GM12872 (cell line): ENCODE measurements around the gene TMEM225B.

Source experiments
- TF ChIP-seq, protein P1 (sequence below): IDR thresholded peaks from 3 replicates; pipeline ENCODE4 v1.5.1; 2011; ENCODE audit warnings: low read depth, mild to moderate bottlenecking, low read length, moderate library complexity; ENCODE audit not compliant: insufficient read depth

TMEM225B gene

DNA sequence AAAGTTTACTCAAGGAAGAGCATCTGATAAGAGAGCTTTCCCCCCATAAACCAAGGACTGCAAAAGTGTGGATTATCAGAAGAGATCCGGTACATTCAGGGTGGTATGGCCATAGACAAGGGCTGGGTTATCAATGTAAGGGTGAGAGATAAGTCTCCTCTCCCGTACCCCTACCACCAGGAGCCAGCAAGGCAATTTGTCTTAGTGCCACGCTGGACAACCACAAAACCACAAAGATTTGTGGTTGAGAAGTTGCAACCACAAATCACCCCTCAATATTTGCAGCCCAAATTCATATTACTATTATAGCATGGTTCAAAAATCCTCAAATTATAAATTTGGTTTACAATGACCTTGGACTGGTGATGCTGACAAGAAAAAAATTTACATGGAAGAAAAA is 16.4 kb downstream of the TMEM225B start:
- TF ChIP-seq, protein P1, sequence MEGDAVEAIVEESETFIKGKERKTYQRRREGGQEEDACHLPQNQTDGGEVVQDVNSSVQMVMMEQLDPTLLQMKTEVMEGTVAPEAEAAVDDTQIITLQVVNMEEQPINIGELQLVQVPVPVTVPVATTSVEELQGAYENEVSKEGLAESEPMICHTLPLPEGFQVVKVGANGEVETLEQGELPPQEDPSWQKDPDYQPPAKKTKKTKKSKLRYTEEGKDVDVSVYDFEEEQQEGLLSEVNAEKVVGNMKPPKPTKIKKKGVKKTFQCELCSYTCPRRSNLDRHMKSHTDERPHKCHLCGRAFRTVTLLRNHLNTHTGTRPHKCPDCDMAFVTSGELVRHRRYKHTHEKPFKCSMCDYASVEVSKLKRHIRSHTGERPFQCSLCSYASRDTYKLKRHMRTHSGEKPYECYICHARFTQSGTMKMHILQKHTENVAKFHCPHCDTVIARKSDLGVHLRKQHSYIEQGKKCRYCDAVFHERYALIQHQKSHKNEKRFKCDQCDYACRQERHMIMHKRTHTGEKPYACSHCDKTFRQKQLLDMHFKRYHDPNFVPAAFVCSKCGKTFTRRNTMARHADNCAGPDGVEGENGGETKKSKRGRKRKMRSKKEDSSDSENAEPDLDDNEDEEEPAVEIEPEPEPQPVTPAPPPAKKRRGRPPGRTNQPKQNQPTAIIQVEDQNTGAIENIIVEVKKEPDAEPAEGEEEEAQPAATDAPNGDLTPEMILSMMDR, result no peak

DNA sequence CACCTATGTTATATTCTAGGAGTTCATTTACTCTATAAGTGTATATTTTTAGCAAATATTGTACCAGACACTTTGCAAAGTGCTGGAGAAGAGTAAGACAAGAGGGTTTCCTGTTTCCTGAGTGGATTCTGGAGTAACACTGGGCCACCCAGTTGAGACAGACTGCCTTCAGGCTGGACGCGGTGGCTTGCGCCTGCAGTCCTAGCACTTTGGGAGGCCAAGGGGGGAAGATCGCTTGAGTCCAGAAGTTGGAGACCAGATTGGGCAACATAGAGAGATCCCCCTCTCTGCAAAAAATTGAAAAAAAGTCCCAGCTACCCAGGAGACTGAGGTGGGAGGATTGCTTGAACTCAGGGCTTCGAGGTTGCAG is 17.9 kb downstream of the TMEM225B start:
- TF ChIP-seq, protein P1, result no peak

DNA sequence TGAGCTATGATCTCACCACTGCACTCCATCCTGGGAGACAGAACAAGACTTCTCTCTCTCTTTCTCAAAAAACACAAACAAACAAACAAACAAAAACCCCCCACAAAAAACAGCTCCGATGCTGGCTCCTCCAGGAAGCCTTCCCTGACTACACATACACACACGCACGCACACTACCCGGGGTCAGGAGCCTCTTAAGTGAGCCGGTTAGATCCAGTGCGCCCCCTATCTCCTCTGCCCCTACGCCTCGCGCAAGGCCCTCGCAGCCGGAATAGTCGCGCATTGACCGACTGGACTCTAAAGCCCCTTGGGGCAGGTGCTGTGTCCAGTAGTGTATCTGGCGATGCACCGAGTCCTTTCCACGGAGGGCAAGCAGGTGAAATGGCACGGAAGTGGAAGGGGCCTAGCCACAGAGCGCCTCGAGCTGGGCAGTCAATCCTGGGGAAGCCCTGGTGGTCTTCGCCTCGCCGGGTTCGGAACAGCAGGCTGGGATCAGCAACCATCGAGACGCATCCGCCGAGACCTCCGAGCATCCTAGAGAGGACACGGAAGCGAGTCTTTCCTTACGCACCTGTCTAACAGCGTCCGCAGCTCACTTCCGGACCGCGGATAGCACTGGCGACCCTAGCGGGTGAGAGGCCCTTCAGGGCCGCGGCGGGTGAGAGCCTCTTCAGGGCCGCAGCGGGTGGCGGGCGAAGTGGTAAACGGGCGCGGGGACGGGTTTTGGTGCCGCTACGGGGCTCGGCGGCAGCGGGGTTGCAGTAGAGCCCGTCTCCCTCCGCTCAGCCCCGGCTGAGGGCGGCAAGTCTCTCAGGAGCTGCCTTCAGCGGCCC is 18.5 kb downstream of the TMEM225B start, which contains the start of gene ZSCAN25:
Gene ZSCAN25 (plus strand): TSS at position 588 of the 833 bp plus-strand sequence. CDS start 2,661 bp downstream, outside the sequence.
- TF ChIP-seq, protein P1, result peak; percentile 61

DNA sequence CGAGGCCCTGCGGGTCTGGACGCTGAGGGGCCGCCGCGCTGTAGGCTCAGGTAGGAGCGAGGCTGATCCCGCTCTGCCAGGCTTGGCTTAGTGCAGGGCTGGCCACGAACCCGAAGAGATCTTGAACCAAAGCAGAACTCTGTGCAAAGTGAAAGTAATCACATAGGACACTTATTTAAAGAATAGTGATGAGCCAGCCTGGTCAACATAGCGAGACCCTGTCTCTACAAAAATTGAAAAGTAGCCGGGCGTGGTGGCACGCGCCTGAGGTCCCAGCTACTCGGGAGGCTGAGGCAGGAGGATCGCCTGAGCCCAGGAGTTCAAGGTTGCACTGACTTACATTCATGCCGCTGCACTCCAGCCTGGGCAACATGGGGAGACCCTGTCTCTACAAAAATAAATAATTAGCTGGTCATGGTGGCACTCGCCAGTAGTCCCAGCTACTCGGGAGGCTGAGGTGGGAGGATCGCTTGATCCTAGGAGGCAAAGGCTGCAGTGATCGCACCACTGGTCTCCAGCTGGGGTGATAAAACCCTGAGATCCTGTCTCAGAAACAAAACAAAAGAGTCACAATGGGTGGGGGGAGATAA is 19.2 kb downstream of the TMEM225B start:
- TF ChIP-seq, protein P1, result no peak

DNA sequence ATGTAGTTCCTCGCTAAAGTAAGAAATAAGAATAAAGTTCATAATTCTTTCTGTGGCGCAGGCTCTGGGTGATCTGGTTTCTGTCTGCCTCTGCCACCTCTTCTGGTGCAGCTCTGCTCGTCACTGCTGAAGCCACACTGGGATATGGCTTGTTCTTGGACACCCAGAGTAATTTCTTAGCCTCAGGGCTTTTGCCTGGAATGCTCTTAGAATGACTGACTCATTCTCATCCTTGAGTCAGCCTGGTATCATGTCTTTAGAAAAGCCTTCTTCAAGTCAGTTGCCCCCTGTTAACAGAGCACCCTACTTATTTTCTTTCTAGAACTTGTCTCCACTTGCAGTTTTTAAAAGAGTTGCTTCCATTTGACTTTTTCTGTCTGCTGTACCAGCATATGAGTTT is 20.7 kb downstream of the TMEM225B start:
- TF ChIP-seq, protein P1, result no peak

DNA sequence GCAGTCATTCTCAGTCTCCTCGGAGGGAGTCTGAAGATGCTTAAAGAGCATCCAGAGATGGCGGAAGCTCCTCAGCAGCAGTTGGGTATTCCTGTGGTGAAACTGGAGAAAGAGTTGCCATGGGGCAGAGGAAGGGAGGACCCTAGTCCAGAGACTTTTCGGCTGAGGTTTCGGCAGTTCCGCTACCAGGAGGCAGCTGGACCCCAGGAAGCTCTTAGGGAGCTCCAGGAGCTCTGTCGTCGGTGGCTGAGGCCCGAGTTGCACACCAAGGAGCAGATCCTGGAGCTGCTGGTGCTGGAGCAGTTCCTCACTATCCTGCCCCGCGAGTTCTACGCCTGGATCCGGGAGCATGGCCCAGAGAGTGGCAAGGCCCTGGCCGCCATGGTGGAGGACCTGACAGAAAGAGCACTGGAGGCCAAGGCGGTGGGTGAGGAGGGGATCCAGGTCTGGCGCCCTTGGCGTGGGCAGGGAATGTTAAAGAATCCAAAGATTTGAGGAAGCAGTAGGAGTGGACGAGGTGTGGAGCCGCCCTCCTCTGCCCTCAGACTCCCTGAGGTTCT is 21.6 kb downstream of the TMEM225B start:
- TF ChIP-seq, protein P1, result no peak

DNA sequence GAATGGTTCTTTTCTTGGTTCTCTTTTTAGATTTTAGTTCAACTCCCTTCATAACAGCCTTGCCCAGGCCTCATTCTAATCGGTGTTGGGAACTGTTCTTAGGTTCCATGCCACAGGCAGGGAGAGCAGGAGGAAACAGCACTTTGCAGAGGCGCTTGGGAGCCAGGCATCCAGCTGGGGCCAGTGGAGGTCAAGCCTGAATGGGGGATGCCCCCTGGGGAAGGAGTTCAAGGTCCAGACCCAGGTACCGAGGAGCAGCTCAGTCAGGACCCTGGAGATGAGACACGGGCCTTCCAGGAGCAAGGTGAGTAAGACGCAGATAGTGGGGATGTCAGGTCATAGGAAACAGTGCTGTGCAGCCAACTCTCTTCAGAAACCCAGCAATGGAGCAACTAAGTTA is 23.2 kb downstream of the TMEM225B start:
- TF ChIP-seq, protein P1, result no peak
